ENCODE data around the gene CELF1.

DNA sequence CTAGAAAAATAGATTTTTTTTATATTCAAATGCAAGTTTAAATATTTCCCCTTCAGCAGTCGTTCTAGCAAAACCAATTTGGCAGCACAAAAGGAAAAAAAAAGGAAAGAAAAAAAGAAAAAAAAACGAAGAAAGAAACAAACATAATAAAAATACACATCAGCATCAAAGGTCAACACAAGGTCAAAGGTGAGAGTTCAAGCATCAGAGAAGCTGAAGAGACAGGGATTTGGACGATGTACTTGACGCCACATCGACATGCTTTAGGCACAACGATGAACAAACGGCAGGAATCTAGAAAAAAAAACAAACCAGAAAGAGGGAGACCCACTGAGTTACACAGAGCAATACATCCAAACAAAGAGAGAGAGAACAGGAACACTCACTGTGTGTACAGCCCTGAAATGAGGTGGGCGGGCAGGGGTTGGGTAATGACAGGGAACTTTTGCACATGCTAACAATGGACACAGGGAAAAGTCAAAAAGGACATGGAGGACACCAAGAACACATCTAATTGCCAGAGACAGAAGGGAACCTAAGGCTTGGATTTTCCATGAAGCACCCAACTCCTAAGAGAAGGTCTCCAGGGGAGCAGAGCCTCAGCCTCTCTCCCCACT is 84.2 kb downstream of the CELF1 start:
- TF ChIP-seq POLR2A (IDR thresholded peaks at IDR 0.05; ENCODE audit: low read length), result no peak
- no peak for TF ChIP-seq GATA1 (IDR thresholded peaks at IDR 0.05; ENCODE audit: low read depth, low read length)
